Mucosa of gallbladder (tissue), 1 donor: ENCODE data around the gene SCD5. TPM values are rescaled to one million over a fixed set of nuclear protein-coding genes. Genes with fewer than 3 reads are reported as not detected.
"Not testable (repeated sequence)": the region's sequence is repeated elsewhere in the genome, so short reads cannot be mapped to it uniquely, and the experiment has no call there.

Experiments used
- DNase-seq: peaks from one replicate; pipeline ENCODE4 v3.0.0-alpha.2; 2020; ENCODE audit warnings: low spot score
- total RNA-seq: library from RNA; stranded (reverse); gene quantifications from one replicate; pipeline ENCODE4 v1.2.1, GENCODE V29; 2021
- donor health status: DM: no; HTN: no; CAD: no.

Gene SCD5
- total RNA-seq = 22.9 TPM

- DNase-seq = peak; percentile 63
Observed at GRCh38 chr4:82798168-82799005, at the start of gene SCD5. TSS of gene SCD5 (minus strand) at chr4:82798796. CDS start at chr4:82798537, 259 bp downstream.

GRCh38 chr4:82842593-82842992, 44.0 kb upstream of the SCD5 start:
- DNase-seq = no peak

GRCh38 chr4:82839624-82840023, 41.0 kb upstream of the SCD5 start:
- no peak for DNase-seq

GRCh38 chr4:82833696-82834313, 35.2 kb upstream of the SCD5 start:
- no peak for DNase-seq

GRCh38 chr4:82833060-82833459, 34.5 kb upstream of the SCD5 start:
- not testable (repeated sequence) for DNase-seq

GRCh38 chr4:82825425-82825824, 26.8 kb upstream of the SCD5 start:
- no peak for DNase-seq

- no peak for DNase-seq
Observed at GRCh38 chr4:82823062-82823461, 24.5 kb upstream of the SCD5 start.

GRCh38 chr4:82820689-82821088, 22.1 kb upstream of the SCD5 start:
- no peak for DNase-seq

GRCh38 chr4:82818664-82819662, 20.4 kb upstream of the SCD5 start:
- DNase-seq = no peak

GRCh38 chr4:82816874-82817273, 18.3 kb upstream of the SCD5 start:
- not testable (repeated sequence) for DNase-seq

- DNase-seq = no peak
Observed at GRCh38 chr4:82814034-82814433, 15.4 kb upstream of the SCD5 start.

- no peak for DNase-seq
Observed at GRCh38 chr4:82811838-82812341, 13.3 kb upstream of the SCD5 start.

- no peak for DNase-seq
Observed at GRCh38 chr4:82811392-82811791, 12.8 kb upstream of the SCD5 start.

- DNase-seq = no peak
Observed at GRCh38 chr4:82810176-82810575, 11.6 kb upstream of the SCD5 start.

GRCh38 chr4:82809619-82810018, 11.0 kb upstream of the SCD5 start:
- no peak for DNase-seq

- DNase-seq = no peak
Observed at GRCh38 chr4:82803746-82804145, 5.2 kb upstream of the SCD5 start.

- no peak for DNase-seq
Observed at GRCh38 chr4:82802911-82803310, 4.3 kb upstream of the SCD5 start.

GRCh38 chr4:82801910-82802521, 3.4 kb upstream of the SCD5 start:
- DNase-seq = no peak

GRCh38 chr4:82799006-82799881, 648 bp upstream of the SCD5 start:
- no peak for DNase-seq

- no peak for DNase-seq
Observed at GRCh38 chr4:82797405-82798111, 1.0 kb downstream of the SCD5 start.
